HG03159 (cell line): ENCODE measurements around the gene DESI1.
"Not testable (repeated sequence)": the region's sequence is repeated elsewhere in the genome, so short reads cannot be mapped to it uniquely, and the experiment has no call there.

Experiments
- ATAC-seq: cut with Tn5 transposase; IDR thresholded peaks from one replicate; pipeline ENCODE4 v1.9.1; 2021; ENCODE audit warnings: mild to moderate bottlenecking, moderate library complexity; ENCODE audit not compliant: unreplicated experiment

The DESI1 gene

GRCh38 chr22:41620589-41621098, at the start of gene DESI1:
Gene DESI1 (minus strand): TSS chr22:41621043. CDS start chr22:41620839, 204 bp downstream.
- ATAC-seq: peak; percentile 16

- ATAC-seq: no peak
These were observed 48.4 kb upstream of the DESI1 start for GRCh38 chr22:41668971-41669911.

- no peak for ATAC-seq
These were observed 44.1 kb upstream of the DESI1 start for GRCh38 chr22:41664951-41665350.

- no peak for ATAC-seq
These were observed 43.6 kb upstream of the DESI1 start for GRCh38 chr22:41664490-41664889.

GRCh38 chr22:41663594-41663993, 42.8 kb upstream of the DESI1 start:
- ATAC-seq: not testable (repeated sequence)

GRCh38 chr22:41661713-41662112, 40.9 kb upstream of the DESI1 start:
- ATAC-seq: no peak

GRCh38 chr22:41661088-41661487, 40.2 kb upstream of the DESI1 start:
- ATAC-seq: no peak

- ATAC-seq: no peak
These were observed 39.6 kb upstream of the DESI1 start for GRCh38 chr22:41660416-41660815.

GRCh38 chr22:41659941-41660340, 39.1 kb upstream of the DESI1 start:
- ATAC-seq: no peak

- no peak for ATAC-seq
These were observed 38.0 kb upstream of the DESI1 start for GRCh38 chr22:41658869-41659268.

- no peak for ATAC-seq
These were observed 36.9 kb upstream of the DESI1 start for GRCh38 chr22:41657709-41658108.

- ATAC-seq: no peak
These were observed 35.7 kb upstream of the DESI1 start for GRCh38 chr22:41656556-41656955.

- ATAC-seq: no peak
These were observed 33.5 kb upstream of the DESI1 start for GRCh38 chr22:41654322-41654721.

GRCh38 chr22:41650821-41651220, 30.0 kb upstream of the DESI1 start:
- no peak for ATAC-seq

GRCh38 chr22:41650229-41650628, 29.4 kb upstream of the DESI1 start:
- no peak for ATAC-seq

- ATAC-seq: no peak
These were observed 27.6 kb upstream of the DESI1 start for GRCh38 chr22:41648432-41648831.

GRCh38 chr22:41647771-41648170, 26.9 kb upstream of the DESI1 start:
- no peak for ATAC-seq

- no peak for ATAC-seq
These were observed 21.7 kb upstream of the DESI1 start for GRCh38 chr22:41642331-41643110.

GRCh38 chr22:41641854-41642253, 21.0 kb upstream of the DESI1 start:
- no peak for ATAC-seq

- no peak for ATAC-seq
These were observed 17.9 kb upstream of the DESI1 start for GRCh38 chr22:41638748-41639147.

- ATAC-seq: no peak
These were observed 17.3 kb upstream of the DESI1 start for GRCh38 chr22:41638124-41638523.

GRCh38 chr22:41637623-41638022, 16.8 kb upstream of the DESI1 start:
- ATAC-seq: not testable (repeated sequence)
